Lung (tissue), 12 donors: Measurements from ENCODE around the gene TUBB3. TPM values are rescaled to one million over a fixed set of nuclear protein-coding genes. Genes with fewer than 3 reads are reported as not detected.

Experiments used
- ATAC-seq: fragments of 200-7000 bp; cut with Tn5 transposase; one replicate; pipeline ENCODE4 v1.9.1; 2020; ENCODE audit warnings: moderate number of reproducible peaks; ENCODE audit not compliant: insufficient read depth, low FRiP score
- DNase-seq, 3 donors: peaks; one replicate each; pipeline ENCODE4 v3.0.0-alpha.2; 2013 to 2017
- H3K27ac ChIP-seq, 2 donors: one replicate each; pipeline ENCODE4 v1.5.1; 2013; ENCODE audit warnings: mild to moderate bottlenecking in 2 of 2, moderate library complexity in 2 of 2, control low read depth in 1 of 2, inconsistent platforms in 1 of 2, low read depth in 1 of 2, low read length in 1 of 2
- H3K27me3 ChIP-seq, 3 donors: one replicate each; pipeline ENCODE4 v1.5.1; 2013; ENCODE audit warnings: low read length in 2 of 3; ENCODE audit not compliant: control insufficient read depth in 3 of 3, insufficient read depth in 3 of 3
- H3K36me3 ChIP-seq, 4 donors: one replicate each; pipeline ENCODE4 v1.5.1; 2013; ENCODE audit warnings: low read length in 4 of 4, mild to moderate bottlenecking in 1 of 4, moderate library complexity in 1 of 4; ENCODE audit not compliant: control insufficient read depth in 4 of 4, insufficient read depth in 4 of 4
- H3K4me1 ChIP-seq, 5 donors: one replicate each; pipeline ENCODE4 v1.5.1; 2013; ENCODE audit warnings: low read length in 5 of 5, mild to moderate bottlenecking in 2 of 5, moderate library complexity in 1 of 5; ENCODE audit not compliant: control insufficient read depth in 5 of 5, insufficient read depth in 5 of 5
- H3K4me3 ChIP-seq: one replicate; pipeline ENCODE4 v1.5.1; 2013; ENCODE audit warnings: mild to moderate bottlenecking, control low read depth, moderate library complexity
- H3K9ac ChIP-seq, 2 donors: one replicate each; pipeline ENCODE4 v1.5.1; 2013; ENCODE audit warnings: low read length in 2 of 2, control low read depth in 1 of 2; ENCODE audit not compliant: insufficient read depth in 1 of 2
- H3K9me3 ChIP-seq, 4 donors: one replicate each; pipeline ENCODE4 v1.5.1; 2013; ENCODE audit warnings: low read length in 3 of 4, mild to moderate bottlenecking in 1 of 4, moderate library complexity in 1 of 4; ENCODE audit not compliant: control insufficient read depth in 4 of 4, insufficient read depth in 3 of 4
- WGBS, 2 donors: extraction: QIAGEN DNeasy Blood & Tissue Kit; methylation state at CpG; one replicate each; pipeline ENCODE4 v1.1.7; 2013; 5-methylcytosine and 5-hydroxymethylcytosine counted together
- polyA plus RNA-seq, 2 donors: library from polyadenylated mRNA; stranded (reverse); fragments of 200-250 nt; gene quantifications; one replicate each; pipeline ENCODE4 v1.2.1, GENCODE V29; 2013
- total RNA-seq, 2 donors: library from RNA; depleted of rRNA in 1 of 2; stranded (reverse); fragments of >200 nt in 1 of 2; gene quantifications; one replicate each; pipeline ENCODE4 v1.2.1, GENCODE V29; 2014 to 2021
- TF ChIP-seq, protein P1 (sequence below): IDR thresholded peaks from 2 replicates; pipeline ENCODE4 v1.5.1; 2012; ENCODE audit warnings: mild to moderate bottlenecking; ENCODE audit errors: control extremely low read depth, extremely low read depth
- donor health status: control.
- donor health status: control.
- donor health status: Bipolar disorder and iron deficiency.
- donor health status: healthy.
- donor health status: DM: yes; HTN: yes; CAD: no.

Gene TUBB3
- total and polyA plus RNA-seq, 4 donors = 1.3 to 15.6 (median 8.9) TPM

DNA sequence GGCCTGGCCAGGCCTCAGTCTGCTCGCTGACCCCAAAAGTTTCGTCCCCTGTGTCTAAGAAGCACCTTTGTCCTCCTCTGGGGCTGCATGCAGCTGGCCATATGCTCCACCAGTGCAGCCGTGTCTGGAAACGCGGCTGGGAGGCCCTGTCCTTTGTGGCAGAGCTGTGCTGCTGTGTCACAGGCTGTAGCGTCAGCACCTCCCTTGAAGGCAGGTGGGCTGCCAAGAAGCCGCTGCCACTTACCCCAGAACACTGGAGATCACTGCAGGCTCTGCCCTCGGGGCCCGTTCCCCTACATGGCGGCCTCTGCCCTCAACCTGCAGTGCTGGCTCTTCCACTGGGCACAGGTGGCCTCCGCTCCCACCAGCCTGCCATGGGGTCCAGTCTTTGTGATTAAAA lies 20.2 kb upstream of the TUBB3 start:
- no peaks in the 10 kb centered on the region for H3K27me3 ChIP-seq
- no peak for ATAC-seq
- no peak overlapping the region for H3K9ac ChIP-seq
- 94 to 95% methylated on average over 11 of the region's 11 CpGs for WGBS, 2 donors
- no peak for DNase-seq
- H3K4me3 ChIP-seq = no peak overlapping the region
- TF ChIP-seq, protein P1, sequence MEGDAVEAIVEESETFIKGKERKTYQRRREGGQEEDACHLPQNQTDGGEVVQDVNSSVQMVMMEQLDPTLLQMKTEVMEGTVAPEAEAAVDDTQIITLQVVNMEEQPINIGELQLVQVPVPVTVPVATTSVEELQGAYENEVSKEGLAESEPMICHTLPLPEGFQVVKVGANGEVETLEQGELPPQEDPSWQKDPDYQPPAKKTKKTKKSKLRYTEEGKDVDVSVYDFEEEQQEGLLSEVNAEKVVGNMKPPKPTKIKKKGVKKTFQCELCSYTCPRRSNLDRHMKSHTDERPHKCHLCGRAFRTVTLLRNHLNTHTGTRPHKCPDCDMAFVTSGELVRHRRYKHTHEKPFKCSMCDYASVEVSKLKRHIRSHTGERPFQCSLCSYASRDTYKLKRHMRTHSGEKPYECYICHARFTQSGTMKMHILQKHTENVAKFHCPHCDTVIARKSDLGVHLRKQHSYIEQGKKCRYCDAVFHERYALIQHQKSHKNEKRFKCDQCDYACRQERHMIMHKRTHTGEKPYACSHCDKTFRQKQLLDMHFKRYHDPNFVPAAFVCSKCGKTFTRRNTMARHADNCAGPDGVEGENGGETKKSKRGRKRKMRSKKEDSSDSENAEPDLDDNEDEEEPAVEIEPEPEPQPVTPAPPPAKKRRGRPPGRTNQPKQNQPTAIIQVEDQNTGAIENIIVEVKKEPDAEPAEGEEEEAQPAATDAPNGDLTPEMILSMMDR = no peak
- no peak overlapping the region for H3K27ac ChIP-seq
- peaks cover 12 to 76% (median 34%) of the 10 kb centered on the region in 4 donors for H3K36me3 ChIP-seq
- no peaks in the 10 kb centered on the region for H3K4me1 ChIP-seq
- H3K9me3 ChIP-seq = no peaks in the 10 kb centered on the region

DNA sequence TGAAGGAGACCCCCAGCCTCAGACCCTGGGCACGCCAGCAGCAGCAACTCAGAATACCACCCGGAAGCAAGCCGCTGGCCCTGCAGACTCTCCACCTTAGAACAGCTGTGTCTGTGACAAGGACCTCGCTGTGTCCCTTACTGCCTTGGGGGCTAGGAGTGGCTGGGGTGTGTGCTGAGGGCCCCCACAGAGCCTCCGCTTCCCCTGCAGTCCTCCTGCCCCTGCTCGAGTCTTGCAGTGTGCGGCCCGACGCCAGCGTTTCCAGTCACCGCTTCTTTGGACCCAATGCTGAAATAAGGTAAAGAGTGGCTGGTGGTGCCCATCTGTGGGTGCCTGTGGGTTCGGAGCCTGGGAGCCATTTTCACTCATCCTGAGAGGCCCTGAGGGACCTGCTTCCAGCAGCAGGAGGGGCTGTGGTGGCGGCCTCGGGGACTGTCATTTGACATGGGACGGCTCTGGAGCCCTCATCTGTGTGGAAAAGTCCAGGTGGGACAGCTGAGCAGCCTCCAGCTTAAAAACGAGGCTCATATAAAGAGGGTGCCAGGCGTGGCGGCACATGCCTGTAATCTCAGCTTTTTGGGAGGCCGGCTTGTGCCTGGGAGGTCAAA lies 19.1 kb upstream of the TUBB3 start:
- no peak for DNase-seq

DNA sequence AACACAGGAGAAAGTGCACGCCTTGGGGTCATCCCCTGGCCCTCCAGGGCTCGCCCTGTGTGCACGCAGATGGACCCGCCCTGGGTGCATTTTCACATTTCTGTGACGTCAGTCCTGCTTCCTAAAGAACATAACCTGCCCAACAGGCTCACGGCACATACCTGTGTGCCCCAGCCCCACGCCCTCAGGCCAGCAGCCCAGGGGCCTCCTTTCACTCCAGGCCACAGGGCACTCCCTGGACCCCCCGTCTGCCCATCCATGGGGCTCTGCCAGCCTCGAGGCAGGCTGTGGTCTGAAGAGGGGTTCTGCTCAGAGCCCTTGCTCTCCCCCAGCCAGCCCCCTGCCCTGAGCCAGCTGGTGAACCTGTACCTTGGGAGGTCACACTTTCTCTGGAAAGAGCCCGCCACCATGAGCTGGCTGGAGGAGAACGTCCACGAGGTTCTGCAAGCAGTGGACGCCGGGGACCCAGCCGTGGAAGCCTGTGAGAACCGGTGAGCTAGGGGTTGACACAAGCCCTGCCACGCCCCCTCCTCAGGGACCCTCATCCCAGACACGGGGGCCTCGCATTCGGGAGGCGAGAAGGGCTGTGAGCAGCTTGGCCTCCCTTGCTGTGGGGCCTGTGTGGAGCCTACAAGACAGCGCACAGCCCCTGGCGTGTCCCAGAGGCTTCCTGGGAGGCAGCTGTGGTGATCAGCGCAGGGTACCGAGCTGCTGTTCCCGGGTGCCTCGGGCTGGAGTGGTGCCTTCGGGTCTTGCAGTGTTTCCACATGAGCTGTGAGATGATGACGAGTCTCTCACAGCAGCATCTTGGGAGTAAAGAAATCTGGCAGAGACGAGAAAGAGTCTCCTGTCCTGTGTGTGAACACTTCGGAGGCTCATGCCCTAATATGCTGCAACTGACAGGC lies 18.3 kb upstream of the TUBB3 start:
- TF ChIP-seq, protein P1 = no peak
- H3K4me3 ChIP-seq = no peak overlapping the region
- H3K4me1 ChIP-seq = no peaks in the 10 kb centered on the region
- no peaks in the 10 kb centered on the region for H3K27me3 ChIP-seq
- DNase-seq = no peak
- no peak overlapping the region for H3K27ac ChIP-seq
- H3K9me3 ChIP-seq = no peaks in the 10 kb centered on the region
- no peak for ATAC-seq
- WGBS, 2 donors = 87 to 91% methylated on average over 31 of the region's 31 CpGs
- H3K36me3 ChIP-seq = peaks cover 12 to 73% (median 34%) of the 10 kb centered on the region in 4 donors
- no peak overlapping the region for H3K9ac ChIP-seq

More for the DNA sequence above, 19.1 kb upstream of the TUBB3 start:
- Histone ChIP-seq H3K27me3 (no peaks in the 10 kb centered on the region), H3K4me3 (no peak overlapping the region), H3K4me1 (no peaks in the 10 kb centered on the region), H3K9ac (no peak overlapping the region), H3K27ac (no peak overlapping the region), H3K9me3 (no peaks in the 10 kb centered on the region), H3K36me3 (peaks cover 12 to 76% (median 35%) of the 10 kb centered on the region in 4 donors)
- ATAC-seq = no peak
- 94 to 95% methylated on average over 19 of the region's 19 CpGs for WGBS, 2 donors
- TF ChIP-seq, protein P1 = no peak
